BJ (cell line): ENCODE measurements around the gene AFF3. TPM values are rescaled to one million over a fixed set of nuclear protein-coding genes. Genes with fewer than 3 reads are reported as not detected.
A peak's percentile ranks its signal among the peaks of the same experiment; 100 is the strongest.
"Not testable (repeated sequence)": the region's sequence is repeated elsewhere in the genome, so short reads cannot be mapped to it uniquely, and the experiment has no call there.

Source experiments
- CTCF ChIA-PET: fragments of 350-600 bp; formaldehyde crosslinking; extraction: SDS; loops from one replicate; lab custom pipeline; 2021; ENCODE audit warnings: antibody characterized with exemption, inconsistent platforms; lab: Yijun Ruan, JAX
- POLR2A ChIA-PET: fragments of 300-600 bp; sonication (Branson Sonifier 250); formaldehyde crosslinking; extraction: SDS; loops from one replicate; lab custom pipeline; 2021; ENCODE audit warnings: antibody characterized with exemption; lab: Charles Lee
- DNase-seq: peaks from one replicate; pipeline ENCODE4 v3.0.0-alpha.2; 2011; ENCODE audit warnings: low read depth
- H3K27me3 ChIP-seq: 2 replicates; pipeline ENCODE4 v1.6.0; 2011; ENCODE audit warnings: low read length; ENCODE audit not compliant: control insufficient read depth, insufficient read depth
- H3K36me3 ChIP-seq: 2 replicates; pipeline ENCODE4 v1.5.1; 2011; ENCODE audit warnings: low read length; ENCODE audit not compliant: control insufficient read depth, insufficient read depth
- H3K4me3 ChIP-seq: 2 replicates; pipeline ENCODE4 v1.5.1; 2011; ENCODE audit warnings: low read depth, mild to moderate bottlenecking, control low read depth, low read length
- polyA plus RNA-seq: library from polyadenylated mRNA; depleted of rRNA; stranded (reverse); fragments of >200 nt; gene quantifications from 2 replicates; pipeline ENCODE4 v1.2.3, GENCODE V29; 2011
- TF ChIP-seq, protein P1 (sequence below): IDR thresholded peaks from 2 replicates; pipeline ENCODE4 v1.5.1; 2011; ENCODE audit warnings: low read depth, mild to moderate bottlenecking, control low read depth, inconsistent platforms, low read length, moderate library complexity; ENCODE audit not compliant: insufficient read depth

The AFF3 gene
- polyA plus RNA-seq, 1 experiment = 11.5 TPM

DNA sequence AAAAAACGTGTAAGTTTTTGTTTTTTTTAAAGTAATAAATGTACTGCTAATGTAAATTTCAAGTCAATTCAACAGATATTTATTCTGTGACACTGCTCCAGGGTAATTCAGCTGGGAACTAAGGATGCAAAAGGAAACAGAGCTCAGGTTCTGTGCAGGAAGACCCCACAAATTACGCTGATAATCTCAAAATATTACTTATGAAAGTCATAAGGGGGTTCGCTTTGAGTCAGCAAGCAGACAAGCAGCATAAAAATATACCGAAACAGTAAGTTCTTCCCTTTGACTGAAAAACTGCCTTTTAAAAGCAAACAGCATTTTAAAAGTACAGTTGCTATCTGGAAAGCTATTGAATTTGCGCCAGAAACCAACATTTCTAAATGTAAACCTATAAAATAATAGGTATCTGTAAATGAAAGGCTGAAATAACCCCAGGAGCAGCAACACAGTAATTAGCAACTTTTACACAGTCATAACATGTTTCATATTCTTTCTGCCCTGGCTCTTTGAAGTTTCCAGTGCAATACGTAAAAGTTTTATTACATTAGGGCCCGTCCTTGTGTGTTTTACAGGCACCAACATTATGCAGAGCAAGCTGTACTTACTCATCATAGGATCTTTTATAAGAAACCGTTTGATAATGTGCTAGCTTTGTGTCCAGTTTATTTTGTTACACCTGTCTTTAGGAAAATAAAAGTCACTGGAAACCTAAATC, 39.8 kb downstream of the AFF3 start:
- CTCF ChIA-PET, POLR2A ChIA-PET, DNase-seq, H3K36me3 ChIP-seq, H3K4me3 ChIP-seq, H3K27me3 ChIP-seq: not testable (repeated sequence)

GRCh38 chr2:100098855-100099254, 43.5 kb downstream of the AFF3 start:
- H3K4me3 ChIP-seq, POLR2A ChIA-PET, CTCF ChIA-PET, DNase-seq, H3K27me3 ChIP-seq, H3K36me3 ChIP-seq: not testable (repeated sequence)

DNA sequence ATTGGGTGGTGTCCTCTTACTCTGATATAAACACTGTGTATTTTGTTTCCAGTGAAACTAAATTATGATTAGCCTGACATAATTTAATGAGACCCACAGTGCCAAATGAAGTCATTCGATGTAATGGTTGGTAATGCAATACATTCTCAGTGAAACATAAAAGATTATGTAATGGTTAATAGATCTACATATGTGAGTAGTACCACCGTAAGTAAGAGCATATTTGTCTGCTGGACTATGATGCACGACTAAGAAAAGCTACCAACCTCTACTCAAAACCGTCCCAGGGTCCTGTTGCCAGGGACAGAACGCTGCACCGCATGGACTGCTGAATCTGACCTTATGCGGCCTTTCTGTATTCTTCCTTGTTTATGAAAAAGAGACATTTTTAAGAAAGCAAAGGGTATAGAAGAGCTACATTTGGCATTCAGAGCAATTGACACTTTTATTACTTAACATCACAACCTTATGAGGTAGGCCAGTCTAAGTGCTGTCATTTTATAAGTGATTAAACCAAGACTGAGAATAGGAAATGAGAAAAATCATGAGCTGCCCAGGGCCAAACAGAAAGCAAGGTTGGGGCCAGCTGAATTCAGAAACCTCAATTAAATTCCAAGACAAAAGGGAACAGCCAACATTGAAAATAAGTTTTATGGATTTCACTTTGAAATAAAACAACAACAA, 44.6 kb downstream of the AFF3 start:
- H3K36me3 ChIP-seq, CTCF ChIA-PET, DNase-seq, H3K27me3 ChIP-seq, H3K4me3 ChIP-seq, POLR2A ChIA-PET: not testable (repeated sequence)

DNA sequence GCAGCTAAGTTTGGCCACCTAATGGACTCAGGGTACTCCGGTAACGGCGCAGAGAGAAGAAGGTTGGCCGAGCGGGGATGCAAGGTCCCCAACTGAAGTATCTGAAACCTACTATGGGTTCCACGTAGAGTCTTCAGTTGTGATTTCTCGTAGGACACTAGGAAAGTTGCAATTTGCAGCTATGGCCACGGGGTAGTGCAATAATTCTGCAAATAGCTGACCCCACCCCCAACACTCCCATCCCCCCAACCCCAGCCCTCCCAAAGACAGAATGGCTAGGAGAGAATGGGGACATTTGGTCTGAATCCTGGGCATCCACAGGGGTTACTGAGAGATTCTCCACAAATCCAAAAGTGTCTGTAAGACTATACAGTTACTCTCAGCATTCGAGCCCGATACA, 46.5 kb downstream of the AFF3 start:
- POLR2A ChIA-PET, DNase-seq, H3K4me3 ChIP-seq, H3K36me3 ChIP-seq, H3K27me3 ChIP-seq, CTCF ChIA-PET: not testable (repeated sequence)

DNA sequence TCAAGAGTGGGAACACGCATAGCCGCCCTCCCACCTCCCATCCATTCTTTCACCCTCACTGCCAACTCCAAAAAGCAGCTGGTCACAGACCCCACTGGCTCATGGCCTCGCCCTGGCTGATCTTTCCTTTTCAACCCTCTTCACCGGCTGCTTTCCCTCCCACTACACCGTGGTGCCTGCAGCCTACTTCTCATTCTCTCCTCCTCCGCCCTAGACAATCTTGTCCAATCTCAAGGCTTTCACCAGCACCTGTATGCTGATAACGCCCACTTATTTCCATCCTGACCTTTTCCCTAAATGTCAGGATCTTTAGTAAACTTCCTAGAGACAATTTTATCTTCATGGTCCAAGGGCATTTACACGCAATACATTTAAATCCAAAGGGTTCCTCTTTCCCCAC, 50.6 kb downstream of the AFF3 start:
- CTCF ChIA-PET, H3K36me3 ChIP-seq, DNase-seq, H3K4me3 ChIP-seq, POLR2A ChIA-PET, H3K27me3 ChIP-seq: not testable (repeated sequence)

DNA sequence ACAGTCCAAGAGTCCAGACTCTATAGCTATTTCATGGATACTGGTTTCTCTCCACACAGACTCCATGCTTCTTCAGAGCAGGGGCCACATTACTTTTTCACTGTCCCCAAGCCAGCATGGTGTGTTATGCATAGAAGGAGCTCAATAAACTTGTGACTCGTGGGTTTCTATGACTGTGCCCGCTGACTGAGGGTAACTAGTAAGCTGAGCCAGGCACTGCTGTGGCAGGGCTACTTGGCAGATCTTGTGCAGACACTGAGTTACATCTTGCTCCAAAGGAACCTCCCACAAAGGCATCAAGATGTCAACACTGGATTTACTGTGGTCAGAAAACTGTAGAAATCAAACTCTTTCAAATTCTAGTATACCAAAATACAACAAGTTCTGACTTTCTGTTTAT, 56.6 kb downstream of the AFF3 start:
- H3K27me3 ChIP-seq, POLR2A ChIA-PET, H3K36me3 ChIP-seq, H3K4me3 ChIP-seq, CTCF ChIA-PET, DNase-seq: not testable (repeated sequence)

GRCh38 chr2:100083421-100084216, 58.8 kb downstream of the AFF3 start:
- CTCF ChIA-PET, H3K36me3 ChIP-seq, H3K27me3 ChIP-seq, DNase-seq, POLR2A ChIA-PET: not testable (repeated sequence)
- H3K4me3 ChIP-seq = peak overlapping the region; percentile 13

DNA sequence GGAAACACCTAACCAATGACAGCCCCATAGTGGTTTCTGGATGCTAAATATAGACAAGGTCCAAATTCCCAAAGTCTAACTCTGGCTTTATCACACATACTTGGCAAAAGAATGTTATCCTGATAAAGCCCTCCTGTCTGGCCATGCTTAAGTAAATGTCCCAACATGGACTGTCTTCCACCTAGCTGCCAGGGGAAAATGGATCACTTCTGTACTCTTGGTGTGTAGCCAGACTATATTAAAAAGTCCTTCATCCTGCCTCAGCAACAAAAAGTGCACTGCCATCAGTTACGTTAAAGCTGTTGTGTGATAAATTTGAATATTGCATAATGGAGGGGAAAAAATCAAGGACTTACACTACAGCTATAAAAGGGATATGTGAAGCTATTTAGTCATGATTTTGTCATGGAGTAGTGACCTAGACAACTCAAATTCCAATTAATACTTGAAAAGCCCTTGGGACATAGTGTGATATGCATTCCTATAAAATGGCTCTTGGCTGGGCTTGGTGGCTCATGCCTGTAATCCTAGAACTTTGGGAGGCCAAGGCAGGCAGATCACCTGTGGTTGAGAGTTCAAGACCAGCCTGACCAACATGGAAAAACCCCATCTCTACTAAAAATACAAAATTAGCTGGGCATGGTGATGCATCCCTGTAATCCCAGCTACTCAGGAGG, 60.0 kb downstream of the AFF3 start:
- CTCF ChIA-PET, H3K36me3 ChIP-seq: not testable (repeated sequence)

GRCh38 chr2:100077935-100078334, 64.5 kb downstream of the AFF3 start:
- no peak for DNase-seq
- Histone ChIP-seq H3K4me3 (no peak overlapping the region), H3K36me3 (no peaks in the 10 kb centered on the region), H3K27me3 (peaks cover 2% of the 10 kb centered on the region; the same call in 1 of the 2 replicates)
- ChIA-PET POLR2A (no interaction called here), CTCF (no interaction called here)
- TF ChIP-seq, protein P1, sequence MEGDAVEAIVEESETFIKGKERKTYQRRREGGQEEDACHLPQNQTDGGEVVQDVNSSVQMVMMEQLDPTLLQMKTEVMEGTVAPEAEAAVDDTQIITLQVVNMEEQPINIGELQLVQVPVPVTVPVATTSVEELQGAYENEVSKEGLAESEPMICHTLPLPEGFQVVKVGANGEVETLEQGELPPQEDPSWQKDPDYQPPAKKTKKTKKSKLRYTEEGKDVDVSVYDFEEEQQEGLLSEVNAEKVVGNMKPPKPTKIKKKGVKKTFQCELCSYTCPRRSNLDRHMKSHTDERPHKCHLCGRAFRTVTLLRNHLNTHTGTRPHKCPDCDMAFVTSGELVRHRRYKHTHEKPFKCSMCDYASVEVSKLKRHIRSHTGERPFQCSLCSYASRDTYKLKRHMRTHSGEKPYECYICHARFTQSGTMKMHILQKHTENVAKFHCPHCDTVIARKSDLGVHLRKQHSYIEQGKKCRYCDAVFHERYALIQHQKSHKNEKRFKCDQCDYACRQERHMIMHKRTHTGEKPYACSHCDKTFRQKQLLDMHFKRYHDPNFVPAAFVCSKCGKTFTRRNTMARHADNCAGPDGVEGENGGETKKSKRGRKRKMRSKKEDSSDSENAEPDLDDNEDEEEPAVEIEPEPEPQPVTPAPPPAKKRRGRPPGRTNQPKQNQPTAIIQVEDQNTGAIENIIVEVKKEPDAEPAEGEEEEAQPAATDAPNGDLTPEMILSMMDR = no peak

More for the DNA sequence above, 60.0 kb downstream of the AFF3 start:
- H3K27me3 ChIP-seq, DNase-seq, H3K4me3 ChIP-seq, POLR2A ChIA-PET: not testable (repeated sequence)
